Choroid plexus epithelial cell (primary cell): ENCODE data around the gene PRKN.
"Not testable (repeated sequence)": the region's sequence is repeated elsewhere in the genome, so short reads cannot be mapped to it uniquely, and the experiment has no call there.

ENCODE experiments used
- DNase-seq: peaks from one replicate; pipeline ENCODE4 v3.0.0-alpha.2; 2010; ENCODE audit warnings: low read depth
- H3K4me3 ChIP-seq: 2 replicates; pipeline ENCODE4 v1.5.1; 2011; ENCODE audit warnings: low read depth, mild to moderate bottlenecking, control low read depth, low read length, moderate library complexity
- TF ChIP-seq, protein P1 (sequence below): conservative IDR thresholded peaks from 2 replicates; pipeline ENCODE4 v1.5.1; 2011; ENCODE audit warnings: low read depth, mild to moderate bottlenecking, control low read depth, inconsistent platforms, low read length, moderate library complexity

Gene PRKN

DNA sequence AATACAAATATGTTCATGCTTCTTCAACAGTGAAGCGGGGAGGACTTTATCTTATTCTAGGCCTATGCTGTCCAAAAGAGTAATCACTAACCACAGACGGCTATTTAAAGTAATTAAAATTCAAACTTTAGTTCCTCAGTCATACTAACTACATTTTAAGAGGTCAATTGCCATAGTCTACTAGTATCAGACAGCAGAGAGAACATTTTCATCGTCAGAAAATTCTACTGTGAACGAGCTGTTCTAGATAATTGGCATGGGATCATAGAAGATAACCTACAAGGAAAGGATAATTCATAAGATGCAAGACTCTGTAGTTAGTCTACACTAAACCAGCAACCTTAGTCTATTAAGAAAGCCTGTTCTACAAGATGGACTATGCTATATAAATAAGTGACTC lies 44.4 kb downstream of the PRKN start:
- no peak overlapping the region for H3K4me3 ChIP-seq
- no peak for DNase-seq
- TF ChIP-seq, protein P1, sequence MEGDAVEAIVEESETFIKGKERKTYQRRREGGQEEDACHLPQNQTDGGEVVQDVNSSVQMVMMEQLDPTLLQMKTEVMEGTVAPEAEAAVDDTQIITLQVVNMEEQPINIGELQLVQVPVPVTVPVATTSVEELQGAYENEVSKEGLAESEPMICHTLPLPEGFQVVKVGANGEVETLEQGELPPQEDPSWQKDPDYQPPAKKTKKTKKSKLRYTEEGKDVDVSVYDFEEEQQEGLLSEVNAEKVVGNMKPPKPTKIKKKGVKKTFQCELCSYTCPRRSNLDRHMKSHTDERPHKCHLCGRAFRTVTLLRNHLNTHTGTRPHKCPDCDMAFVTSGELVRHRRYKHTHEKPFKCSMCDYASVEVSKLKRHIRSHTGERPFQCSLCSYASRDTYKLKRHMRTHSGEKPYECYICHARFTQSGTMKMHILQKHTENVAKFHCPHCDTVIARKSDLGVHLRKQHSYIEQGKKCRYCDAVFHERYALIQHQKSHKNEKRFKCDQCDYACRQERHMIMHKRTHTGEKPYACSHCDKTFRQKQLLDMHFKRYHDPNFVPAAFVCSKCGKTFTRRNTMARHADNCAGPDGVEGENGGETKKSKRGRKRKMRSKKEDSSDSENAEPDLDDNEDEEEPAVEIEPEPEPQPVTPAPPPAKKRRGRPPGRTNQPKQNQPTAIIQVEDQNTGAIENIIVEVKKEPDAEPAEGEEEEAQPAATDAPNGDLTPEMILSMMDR = no peak

DNA sequence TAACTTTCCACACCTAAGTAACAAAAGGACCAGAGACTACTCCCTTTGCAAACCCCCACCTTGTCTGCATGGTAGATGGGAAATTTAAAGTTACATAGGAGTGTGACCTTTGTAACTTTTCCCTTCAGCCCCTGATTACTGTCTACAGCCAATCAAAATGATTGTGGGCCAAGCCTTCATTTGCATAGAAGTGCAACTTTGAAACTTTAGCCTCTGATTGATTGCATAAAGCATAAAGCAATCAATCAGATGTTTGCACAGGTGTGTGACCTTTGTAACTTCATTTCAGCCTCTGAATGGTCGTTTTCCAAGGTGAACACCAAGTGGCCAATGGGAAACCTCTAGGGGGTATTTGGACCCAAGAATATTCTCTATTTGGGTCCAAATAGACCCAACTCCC lies 46.1 kb downstream of the PRKN start:
- TF ChIP-seq, protein P1 = no peak
- no peak for DNase-seq

DNA sequence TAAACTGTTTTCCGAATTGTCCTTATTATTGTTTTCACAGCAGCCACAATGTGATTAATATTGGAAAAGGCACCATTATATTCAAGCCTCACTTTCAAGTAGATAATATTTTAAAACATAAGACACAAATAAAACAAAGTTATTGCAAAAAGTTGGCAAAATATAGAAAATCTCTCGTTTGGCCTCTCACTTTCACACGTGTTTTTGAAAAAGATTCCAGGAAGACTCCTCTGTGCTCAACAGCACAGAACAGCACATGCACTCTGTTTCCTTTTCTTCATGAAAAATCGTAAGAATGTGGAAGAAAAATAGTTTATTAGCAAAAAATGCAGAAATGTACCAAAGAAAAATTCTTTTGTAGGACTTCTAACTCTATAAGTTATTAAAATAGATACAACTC lies 46.7 kb downstream of the PRKN start:
- TF ChIP-seq, protein P1 = no peak
- DNase-seq = no peak
- H3K4me3 ChIP-seq = no peak overlapping the region

More for the DNA sequence above, 46.1 kb downstream of the PRKN start:
- no peak overlapping the region for H3K4me3 ChIP-seq

DNA sequence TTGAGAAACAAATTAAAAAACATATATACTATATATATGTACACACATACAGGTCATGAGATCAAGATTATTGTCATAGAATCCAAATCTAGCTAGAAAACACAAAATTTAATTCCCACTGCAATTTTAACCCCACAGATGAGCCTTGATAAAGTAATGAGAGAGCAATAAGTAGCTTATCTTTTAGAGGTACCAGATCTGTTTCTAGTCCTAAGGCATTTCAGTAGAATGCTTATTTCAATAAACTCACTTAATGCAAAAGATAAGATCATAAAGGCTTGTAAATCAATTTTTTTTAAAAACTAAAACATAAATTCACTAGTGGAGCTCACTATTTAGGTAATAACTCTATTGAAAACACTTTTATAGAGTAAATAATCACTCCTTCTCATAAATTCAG lies 47.2 kb downstream of the PRKN start:
- TF ChIP-seq, protein P1 = no peak
- no peak overlapping the region for H3K4me3 ChIP-seq
- DNase-seq = no peak

DNA sequence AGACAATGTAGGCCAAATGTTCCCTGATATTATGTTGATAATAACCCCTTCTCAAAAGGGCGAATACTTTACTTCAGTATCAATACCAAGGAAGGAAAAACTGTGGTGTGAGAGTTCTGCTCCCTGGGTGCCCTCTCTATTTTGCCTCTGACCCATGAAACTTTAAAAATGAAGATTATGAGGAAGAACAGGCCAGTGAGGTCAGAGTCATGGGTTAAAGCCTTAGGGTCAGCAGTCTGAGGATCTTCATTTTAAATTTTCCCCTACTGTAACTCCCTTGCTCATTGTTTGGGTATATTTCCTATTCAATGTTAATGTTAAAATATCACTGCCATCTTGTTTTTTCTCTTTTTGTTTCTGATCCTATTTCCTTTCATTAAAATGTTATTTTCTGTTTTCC lies 47.9 kb downstream of the PRKN start:
- no peak for DNase-seq
- no peak overlapping the region for H3K4me3 ChIP-seq
- TF ChIP-seq, protein P1 = no peak

DNA sequence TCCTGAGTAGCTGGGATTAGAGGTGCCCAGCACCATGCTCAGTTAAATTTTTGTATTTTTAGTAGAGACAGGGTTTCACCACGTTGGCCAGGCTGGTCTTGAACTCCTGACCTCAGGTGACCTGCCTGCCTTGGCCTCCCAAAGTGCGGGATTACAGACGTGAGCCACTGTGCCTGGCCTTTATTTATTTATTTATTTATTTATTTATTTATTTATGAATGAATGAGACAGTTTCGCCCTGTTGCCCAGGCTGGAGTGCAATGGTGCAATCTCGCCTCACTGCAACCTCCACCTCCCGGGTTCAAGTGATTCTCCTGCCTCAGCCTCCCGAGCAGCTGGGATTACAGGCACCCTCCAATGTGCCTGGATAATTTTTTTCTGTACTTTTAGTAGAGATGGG lies 48.7 kb downstream of the PRKN start:
- not testable (repeated sequence) for H3K4me3 ChIP-seq, DNase-seq

DNA sequence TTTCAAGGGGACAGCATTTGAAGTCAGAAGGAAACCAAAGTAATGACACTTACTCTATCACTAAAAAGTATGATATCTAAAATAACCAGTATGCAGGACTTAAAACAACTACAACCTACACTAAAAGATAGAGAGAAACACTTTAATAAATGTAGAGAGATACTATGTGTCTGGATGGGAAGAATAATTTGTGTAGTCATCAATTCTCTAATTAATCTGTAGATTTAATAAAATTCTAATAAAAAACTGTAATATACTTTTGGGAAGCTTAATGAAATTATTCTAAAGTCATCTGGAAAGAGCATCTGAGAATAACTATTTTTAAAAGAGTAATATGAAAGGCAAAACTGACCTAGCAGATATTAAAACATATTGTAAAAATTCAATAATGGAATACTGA lies 52.1 kb downstream of the PRKN start:
- H3K4me3 ChIP-seq = no peak overlapping the region
- no peak for DNase-seq
- TF ChIP-seq, protein P1 = no peak

DNA sequence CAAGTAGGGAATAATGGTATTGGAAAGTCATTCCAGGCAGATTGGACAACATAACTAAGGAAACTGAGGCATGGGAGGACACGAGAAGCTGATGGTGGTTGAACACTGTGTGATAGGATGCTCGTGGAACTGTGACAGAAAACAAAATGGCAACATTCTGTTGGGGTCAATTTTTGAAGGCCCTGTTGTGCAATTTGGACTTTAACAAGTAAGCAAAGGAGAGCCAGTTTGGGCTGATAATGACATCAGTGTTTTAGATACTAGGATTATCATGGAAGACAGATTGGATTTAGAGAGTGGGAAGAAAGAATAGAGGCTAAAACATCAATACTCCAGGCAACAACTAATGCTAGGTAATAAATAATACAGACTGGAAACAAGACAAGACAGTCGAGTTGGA lies 53.1 kb downstream of the PRKN start:
- no peak for DNase-seq
- TF ChIP-seq, protein P1 = no peak
- no peak overlapping the region for H3K4me3 ChIP-seq
